Kidney tubule cell (primary cell): Measurements from ENCODE around the gene GATM.
"Not testable (repeated sequence)": the region's sequence is repeated elsewhere in the genome, so short reads cannot be mapped to it uniquely, and the experiment has no call there.

Experiments
- DNase-seq: peaks from one replicate; pipeline ENCODE4 v3.0.0-alpha.2; 2018; ENCODE audit warnings: low spot score

Gene GATM

DNA sequence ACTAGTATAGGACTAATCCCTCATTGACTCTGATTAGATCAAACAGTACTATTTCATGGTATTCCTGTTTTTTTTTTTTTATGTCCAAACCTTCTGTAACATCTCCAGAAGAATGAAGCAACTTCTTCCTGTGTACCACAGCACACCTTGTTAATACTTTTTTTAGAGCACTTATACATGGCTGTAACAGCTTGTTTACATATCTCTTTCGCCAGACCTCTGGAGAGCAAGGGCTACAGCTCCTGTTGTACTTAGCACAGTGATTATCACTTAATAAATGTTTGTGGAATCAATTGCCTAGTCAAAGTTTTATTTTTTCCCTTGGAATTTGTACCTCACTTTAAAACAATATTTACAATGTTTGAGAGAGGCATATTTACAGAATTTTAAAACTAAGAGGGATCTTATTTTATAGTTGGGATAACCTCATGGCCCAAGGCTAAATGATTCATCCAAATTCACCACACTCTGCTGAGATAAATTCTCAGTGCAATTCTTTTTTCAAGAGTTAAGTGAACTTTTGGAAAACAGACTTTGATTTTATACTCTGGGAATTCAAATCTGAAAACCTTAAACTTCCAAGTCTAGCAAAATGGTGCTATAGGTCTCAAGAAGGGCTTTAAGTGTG lies 9.2 kb upstream of the GATM start:
- DNase-seq, result no peak

DNA sequence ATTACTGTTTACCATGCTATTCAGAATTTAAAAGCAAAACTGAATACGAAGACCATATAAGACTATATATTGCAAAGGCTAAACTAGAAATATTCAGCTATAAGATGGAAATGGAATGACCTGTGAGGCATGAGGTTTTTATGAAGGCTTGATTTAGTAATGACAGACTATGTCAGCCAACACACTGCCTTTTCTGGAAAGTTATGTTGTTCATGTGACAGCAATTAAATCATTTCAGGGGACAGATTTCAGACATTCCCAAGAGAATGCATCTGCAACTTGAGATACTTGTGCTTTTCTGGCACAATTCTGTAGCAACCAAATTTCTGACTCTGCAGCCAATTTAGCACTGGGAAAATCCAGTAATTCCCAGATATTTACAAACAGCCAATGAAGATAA lies 8.6 kb upstream of the GATM start:
- no peak for DNase-seq

DNA sequence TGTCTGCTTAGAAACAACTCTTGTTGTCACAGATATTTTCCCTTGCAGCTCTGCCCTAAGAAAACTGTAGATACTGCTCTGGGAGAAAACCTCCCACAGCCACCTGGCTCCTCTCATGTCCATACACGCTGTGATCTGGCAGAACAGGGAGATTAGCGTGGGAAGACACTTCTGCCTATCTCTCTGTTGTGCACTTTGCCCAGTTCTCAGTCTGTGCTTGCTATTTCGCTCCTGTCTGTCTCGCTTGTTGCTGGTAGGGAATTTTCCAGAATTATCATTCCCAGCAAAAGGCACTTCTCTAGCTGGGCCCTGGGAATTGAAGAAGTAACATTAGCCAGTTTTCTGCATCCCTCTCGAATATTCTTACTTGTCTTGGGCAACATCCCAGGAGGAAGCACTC lies 8.1 kb upstream of the GATM start:
- no peak for DNase-seq

DNA sequence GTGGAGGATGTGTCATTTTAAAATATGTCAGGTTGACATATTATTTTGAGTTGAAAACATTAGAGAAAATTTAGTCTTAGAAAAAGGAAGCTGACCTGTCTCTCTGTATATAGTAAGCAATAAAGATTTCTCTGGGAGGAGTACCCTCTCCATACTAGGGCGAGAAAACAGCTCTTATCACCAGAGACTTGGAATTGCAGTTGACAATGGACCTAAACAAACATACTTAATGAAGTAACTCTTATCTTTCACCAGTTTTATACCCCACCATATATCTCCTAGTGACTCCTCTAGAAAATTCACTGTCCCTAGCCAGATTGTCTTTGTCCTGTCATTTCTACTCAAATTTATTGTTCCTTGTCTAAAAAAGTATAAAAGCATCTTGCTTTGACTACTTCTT lies 7.2 kb upstream of the GATM start:
- no peak for DNase-seq

DNA sequence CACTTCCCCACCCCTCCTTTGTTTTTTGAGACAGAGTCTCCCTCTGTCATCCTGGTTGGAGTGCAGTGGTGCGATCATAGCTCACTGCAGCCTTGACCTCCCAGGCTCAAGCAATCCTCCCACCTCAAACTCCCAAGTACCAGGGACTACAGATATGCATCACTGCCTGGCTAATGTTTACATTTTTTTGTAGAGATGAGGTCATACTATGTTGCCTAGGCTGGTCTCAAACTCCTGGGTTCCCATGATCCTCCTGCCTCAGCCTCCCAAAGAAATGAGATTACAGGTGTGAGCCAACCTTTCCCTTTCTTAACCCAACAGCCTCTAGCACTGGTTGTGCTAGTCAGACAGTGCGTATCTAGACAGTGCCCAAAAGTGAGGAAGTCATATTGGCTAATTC lies 6.4 kb upstream of the GATM start:
- peak; percentile 47 for DNase-seq

DNA sequence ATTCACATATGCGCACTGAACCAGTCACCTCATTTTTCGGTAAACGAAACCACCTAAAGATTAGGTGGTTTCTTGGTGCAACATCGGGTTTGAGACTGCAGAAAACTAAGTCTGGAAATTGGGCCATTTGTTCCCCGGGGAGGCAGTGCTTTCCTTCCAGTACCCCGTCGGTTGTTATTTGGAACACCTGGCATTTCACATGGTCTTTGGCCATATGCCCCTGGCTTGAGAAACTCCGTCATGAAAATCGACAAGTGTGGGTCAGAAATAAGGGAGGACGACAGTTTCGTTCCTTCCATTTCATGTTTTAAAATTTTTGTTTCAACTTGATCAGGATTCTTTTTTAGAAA lies 544 bp upstream of the GATM start:
- no peak for DNase-seq

DNA sequence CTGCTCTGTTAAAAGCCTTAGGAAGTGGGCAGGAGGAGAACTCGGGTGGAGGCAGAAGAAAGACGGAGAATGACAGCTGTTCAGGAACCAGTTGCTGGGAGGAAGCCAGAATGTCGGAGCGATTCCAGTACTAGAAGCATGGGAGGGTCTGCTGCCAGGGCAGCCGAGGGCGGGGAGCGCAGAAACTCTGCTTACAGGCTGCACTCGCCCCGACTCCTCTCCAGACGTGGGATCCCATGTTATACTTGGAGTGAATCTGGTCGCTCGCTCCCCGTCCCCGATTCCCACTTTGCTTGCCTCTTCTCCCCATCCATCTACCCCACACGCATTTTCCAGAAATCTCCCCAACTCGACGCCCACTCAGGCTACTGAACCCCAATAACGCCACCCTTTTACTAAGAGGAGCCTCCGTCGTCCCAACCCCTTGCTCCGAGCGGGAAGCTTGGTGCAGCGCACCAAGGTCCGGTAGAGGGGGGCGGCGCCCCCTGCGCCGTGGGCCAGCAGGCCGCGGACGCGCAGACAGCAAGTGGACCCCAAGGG lies 665 bp downstream of the GATM start:
- peak; percentile 3 for DNase-seq

DNA sequence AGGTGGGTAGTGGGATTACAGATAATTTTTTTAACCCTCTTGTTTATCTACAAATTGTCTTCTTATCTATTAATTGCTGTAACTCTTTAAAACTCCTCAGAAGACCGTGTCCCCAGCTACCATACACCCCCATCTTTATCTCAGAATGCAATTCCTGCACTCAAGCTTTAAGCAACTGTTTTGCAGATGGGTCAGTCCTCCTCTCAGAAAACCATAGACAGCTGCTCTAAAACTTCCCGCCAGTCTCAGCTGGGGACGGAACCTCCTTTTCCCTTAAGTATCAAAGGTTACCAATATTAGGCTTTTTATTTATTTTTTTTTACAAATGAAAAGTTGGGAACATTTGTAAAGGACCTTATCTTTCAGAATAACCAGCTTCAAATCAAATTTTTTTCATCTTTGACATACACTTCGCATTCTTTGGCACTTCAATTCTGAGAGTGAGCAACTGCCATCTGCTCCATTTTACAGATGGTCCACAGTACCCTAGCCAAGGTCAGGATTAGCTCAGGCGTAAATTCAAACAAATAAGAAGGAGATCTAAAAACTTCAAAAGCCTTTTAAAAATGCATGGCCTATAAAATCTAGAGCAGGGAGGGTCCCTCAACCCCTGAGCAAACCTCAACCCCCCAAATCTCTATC lies 1.3 kb downstream of the GATM start:
- DNase-seq, result no peak

DNA sequence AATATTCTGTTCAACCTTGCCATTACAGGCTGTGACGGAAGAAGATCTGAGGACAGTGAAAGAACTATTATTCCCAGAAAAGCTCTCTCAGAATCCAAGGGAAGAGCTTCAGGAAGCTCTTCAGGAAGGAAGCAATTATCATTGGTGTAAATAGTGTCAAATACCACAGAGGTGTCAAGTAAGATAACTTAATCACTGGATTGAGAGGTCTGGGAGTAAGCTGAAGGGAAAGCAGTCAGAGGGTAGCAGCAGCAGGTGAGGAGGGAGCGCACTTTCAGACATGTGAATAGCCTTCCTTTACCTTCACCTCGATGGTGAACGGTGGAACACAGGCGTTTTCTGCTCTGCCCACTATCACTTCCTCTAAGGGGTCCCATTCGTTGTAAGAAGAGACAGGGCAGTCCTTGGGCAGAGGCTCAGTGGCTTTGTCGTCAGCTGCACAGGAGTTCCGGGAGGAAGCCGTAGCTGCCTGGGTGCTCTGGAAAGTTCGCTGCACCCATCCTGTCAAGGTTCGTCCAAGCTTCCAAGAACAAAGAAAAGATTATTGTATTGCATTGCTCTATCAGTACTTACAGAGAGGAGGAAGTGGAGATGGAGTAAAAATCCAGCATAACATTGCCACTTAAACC lies 1.9 kb downstream of the GATM start:
- DNase-seq, result no peak

DNA sequence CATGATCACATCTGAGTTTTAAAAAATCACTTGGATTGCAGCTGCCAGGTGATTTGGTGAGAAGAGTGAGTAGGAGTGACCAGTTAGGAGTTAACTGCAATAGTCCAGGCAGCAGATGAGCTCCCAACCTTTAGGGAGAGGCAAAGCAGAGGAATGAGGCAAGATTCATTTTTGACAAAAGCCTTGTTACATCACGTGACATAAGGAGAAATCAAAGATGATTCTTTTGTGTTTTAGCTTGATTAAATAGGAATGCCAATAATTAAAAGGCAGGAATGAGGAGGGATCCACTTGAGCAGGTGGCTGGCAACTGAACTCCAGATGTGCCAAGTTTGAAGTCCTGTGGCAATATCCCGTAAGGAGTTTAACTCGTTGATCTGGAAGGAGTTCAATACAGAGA lies 2.5 kb downstream of the GATM start:
- no peak for DNase-seq

DNA sequence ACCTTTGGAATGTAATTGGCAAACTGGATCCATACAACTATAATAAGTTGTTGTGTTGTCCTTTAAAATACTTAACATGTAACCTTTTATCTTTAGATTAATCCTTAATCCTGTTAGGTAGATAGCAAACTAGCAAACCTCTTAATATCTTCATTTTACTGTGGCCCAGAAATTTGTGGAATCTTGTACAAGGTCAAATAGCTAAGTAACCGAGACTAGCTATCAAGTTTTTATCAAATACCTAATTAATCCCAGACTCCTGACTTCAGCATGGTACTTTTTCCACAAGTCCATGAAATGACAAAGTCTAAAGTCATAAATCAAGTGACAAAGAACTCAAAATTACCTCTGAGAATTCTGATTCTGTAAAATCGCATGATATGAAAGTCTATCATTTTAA lies 4.4 kb downstream of the GATM start:
- DNase-seq, result no peak

DNA sequence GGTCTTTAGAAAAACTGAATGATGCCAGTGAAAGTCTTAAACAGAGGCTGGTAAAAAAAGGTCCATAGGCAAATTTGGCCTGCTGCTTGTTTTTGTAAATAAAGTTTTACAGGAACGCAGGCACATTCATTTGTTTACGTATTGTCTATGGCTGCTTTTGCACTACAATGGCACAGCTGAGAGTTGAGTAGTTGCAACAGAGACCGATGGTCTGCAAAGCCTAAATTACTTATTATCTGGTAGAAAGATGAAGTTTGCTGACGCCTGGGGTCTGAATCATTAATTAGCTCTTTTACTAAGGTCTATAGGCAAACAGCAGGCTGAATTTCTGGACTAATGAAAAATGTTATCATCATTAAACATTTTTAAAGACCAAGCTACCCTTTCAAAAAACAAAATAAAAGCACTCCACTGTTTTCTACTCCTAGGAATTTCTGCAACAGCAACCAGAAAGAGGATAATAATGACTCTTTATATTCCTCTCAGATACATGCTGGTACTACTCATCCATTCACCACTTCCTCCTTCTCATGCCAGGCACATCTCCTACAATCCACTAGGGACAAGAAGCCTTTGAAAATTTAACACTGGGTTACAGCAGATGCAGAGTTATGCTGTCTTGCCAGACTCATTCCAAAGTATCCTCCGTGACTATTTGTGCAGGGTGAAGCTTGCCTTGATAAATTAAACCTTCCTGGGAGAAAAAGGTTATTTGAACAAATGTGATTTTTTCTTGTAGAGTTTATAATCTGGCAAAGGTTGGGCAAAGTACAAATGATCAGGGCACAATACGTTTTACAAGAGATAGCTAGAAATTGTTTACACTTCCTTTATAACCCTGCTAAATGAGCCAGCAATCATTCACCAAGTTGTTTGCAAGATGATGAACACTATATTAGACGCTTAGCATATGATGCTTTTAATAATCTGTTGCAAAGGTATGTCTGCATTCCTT lies 6.0 kb downstream of the GATM start:
- peak; percentile 70 for DNase-seq

DNA sequence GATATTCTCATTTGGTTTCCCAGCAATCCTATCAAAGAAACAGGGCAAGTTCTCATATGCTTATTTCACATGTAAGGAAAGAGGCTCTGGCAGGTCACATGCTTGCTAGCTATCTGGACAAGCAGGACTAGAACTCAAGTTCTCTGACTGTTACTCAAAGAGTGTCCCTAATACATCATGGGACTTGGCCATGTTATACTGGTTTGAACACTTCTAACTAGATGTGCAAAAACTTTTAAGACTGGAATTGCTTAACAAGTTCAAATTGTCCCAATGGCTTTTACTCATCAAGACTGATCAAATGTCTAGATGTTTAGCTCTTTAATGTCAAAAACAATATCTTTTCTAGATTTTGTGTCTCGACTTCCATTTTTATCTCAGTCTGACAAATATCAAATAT lies 6.8 kb downstream of the GATM start:
- no peak for DNase-seq

DNA sequence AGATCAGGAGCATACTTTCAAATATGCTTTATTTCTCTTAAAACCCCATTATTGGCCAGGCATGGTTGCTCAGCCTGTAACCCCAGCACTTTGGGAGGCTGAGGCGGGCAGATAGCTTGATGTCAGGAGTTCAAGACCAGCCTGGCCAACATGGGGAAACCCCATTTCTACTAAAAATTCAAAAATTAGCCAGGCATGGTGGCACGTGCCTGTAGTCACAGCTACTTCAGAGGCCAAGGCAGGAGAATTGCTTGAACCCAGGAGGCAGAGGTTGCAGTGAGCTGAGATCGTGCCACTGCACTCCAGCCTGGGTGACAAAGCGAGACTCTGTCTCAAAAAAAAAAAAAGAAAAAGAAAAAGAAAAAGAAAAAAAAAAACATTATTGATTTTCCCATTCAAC lies 8.3 kb downstream of the GATM start:
- not testable (repeated sequence) for DNase-seq

DNA sequence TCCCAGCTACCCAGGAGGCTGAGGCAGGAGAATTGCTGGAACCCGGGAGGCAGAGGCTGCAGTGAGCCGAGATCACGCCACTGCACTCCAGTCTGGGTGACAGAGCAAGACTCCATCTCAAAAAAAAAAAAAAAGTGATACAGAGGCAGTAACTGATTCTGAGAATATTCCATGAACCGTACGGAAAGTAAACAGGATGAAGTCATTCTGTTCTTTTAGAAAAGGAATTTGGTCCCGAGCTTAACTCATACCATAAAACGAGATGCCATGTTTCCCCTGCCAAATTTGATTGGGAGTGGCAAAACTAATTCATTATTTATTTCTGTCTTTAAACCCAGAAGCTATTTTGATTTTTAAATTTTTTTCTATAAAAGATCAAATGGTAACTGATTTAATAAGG lies 11.1 kb downstream of the GATM start:
- not testable (repeated sequence) for DNase-seq

DNA sequence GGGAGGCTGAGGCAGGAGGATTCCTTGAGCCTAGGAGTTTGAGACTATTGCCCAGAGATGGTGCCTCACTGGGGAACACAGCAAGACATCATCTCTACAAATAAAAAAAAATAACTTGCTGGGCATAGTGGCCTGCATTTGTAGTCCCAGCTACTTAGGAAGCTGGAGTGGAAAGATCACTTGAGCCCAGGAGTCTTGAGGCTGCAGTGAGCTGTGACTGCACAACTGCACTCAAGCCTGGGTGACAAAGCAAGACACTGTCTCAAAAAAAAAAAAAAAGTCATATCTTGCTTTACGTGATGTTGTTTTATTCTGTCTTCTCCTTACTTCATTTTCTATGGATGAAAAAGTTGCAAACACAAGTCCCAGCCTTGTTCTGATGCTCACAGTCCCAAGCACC lies 14.1 kb downstream of the GATM start:
- no peak for DNase-seq

DNA sequence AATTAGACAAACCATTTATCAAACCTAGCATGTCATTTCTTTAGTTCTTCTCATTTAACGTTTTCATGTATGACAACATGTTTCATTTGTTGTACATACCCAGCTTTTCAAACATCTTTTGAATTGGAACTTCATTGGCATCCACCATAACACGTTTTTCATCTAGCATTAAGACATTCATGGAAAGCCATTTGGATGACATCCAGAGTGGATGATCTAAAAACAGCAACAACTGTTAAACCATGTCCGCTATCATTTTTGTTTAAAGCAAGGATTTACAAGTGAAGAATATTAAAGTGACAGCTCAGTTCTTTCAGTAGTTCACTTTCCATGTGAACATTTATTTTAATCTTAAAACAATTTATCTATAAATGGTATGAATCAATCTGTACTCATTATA lies 14.5 kb downstream of the GATM start:
- no peak for DNase-seq

DNA sequence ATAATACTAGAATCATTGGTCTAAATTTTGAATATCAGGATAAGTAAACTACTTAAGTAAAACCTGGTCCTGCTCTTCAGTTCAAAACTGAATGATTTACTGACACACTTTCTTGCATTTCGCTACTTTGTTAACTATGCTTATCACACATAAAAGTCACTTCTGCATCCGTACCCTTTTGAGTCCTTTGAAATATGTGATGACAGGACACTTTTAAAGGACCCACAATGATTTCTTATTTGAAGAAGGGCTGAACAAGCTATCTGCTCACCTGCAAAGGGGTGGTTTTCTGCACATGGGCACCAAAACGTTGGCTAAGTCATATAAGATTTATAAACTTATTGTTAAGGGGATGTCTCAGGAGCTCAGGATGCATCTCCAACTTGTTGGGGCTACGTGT lies 15.0 kb downstream of the GATM start:
- DNase-seq, result no peak

DNA sequence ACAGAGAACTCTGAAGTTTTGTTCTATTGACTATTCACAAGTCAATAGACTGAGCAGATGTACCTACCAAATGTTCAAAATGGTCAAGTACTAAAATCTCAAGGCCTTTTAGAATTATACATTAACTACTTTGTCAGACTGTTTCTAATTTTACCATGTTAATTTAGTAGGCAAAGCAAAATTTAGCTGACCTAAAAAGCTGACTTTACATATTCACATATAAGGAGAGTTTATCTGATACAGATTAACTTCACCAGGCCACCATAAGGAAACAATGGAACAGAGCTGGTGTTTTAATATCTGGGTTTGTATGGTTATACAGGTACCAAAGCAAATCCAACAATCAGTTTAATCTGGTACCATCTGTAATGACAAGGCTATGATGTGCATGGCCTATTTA lies 15.9 kb downstream of the GATM start:
- DNase-seq, result no peak

DNA sequence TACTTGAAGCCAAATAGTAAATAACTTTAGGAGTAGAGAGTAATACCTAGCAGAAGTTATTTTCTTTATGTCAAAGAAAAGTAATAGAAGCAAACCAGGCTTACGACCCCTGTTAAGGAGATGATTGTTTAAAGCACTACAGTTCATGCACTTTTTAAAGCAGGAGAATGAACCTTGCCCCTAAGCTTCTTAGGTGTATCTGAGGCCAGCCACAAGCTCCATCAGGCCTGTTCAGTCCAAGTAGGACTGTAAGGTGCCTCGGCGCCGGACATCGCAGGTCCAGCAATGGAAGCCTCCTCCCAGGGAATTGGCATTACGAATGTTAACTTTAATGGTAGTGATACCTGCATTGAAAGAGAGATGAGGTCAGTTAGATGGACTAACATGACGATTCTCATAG lies 16.5 kb downstream of the GATM start:
- DNase-seq, result no peak

DNA sequence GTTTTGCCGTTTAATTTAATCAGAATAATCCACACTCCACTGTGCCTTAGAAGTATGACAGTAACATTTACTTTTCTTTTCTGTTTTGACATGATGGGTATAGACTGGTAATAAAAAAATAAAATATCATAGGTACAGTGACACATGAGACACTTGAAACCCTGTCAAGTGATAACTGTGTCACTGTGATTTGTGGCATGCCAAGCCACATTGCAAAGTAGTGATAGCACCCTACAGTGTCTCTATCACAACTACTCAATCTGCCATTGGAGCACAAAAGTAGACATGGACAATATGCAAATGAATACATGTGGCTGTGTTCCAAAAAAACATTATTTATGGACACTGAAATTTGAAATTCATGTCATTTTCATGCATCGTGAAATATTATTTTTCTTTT lies 22.5 kb downstream of the GATM start:
- DNase-seq, result no peak

DNA sequence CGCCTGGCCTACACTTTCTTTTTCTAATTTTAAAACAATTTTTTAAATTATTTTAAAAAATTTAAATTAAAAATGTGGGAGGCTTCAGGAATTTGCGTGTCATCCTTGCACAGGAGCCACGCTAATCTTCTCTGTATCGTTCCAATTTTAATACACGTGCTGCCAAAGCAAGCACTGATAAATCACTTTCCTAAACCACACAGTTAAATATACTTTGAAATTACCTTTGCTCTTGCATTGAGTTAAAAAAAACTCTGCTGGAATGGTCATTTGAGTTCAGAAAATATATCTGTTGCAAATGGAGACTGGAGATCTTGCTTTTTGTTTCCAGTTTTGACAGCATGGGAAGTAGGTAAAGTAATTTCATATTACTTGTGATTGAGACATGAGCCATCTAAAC lies 23.6 kb downstream of the GATM start:
- no peak for DNase-seq

DNA sequence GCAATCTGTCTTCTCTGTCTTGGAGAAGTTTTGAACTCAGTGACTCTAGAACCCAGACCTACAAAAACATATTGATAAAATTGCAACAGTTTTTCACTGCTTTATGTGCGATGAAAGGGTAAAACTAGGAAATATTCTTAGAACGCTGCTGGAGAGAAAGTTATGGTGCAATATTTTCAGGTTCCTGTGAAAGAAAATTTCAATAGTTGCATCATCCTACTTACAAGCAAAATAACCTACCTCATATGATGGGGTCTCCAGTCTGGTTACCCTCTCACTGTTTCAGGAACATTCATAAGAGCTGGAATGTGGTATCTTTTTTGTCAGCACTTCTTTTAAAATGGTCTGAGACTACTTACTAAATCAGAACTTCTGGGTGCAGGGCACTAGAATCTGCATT lies 27.1 kb downstream of the GATM start:
- DNase-seq, result no peak
